K562 (cell line): ENCODE data around the gene TMPRSS7.

Experiments used
- NFE2L1 ChIP-seq: fragments of 450-650 bp; IDR thresholded peaks from 2 replicates; pipeline ENCODE4 v1.6.1; 2016; ENCODE audit warnings: missing genetic modification characterization, low read depth, mild to moderate bottlenecking, missing compliant biosample characterization, moderate library complexity, borderline replicate concordance
- POLR2A ChIP-seq: fragments of 450-650 bp; conservative IDR thresholded peaks from 2 replicates; pipeline ENCODE4 v1.6.1; 2016
- SNRNP70 ChIP-seq: fragments of 200-400 bp; formaldehyde crosslinking; optimal IDR thresholded peaks from 2 replicates; pipeline ENCODE3; 2017; ENCODE audit warnings: low read depth, low read length
- SRSF3 ChIP-seq: fragments of 200-400 bp; formaldehyde crosslinking; IDR thresholded peaks from 2 replicates; pipeline ENCODE4 v1.6.1; 2016; ENCODE audit warnings: mild to moderate bottlenecking, low read length, moderate library complexity; ENCODE audit not compliant: insufficient read depth
- ZFP30 ChIP-seq: fragments of 250-450 bp; sonication (Bioruptor Pico); IDR thresholded peaks from 2 replicates; pipeline ENCODE4 v1.8.0; 2022; ENCODE audit warnings: moderate library complexity, mild to moderate bottlenecking, inconsistent platforms, borderline replicate concordance

- TF ChIP-seq POLR2A (no peak), NFE2L1 (no peak), SRSF3 (no peak), SNRNP70 (no peak), ZFP30 (no peak)
Measured at GRCh38 chr3:112115806-112116383, 81.4 kb downstream of the TMPRSS7 start.
